ENCODE data around the gene MYADML2. TPM values are rescaled to one million over a fixed set of nuclear protein-coding genes. Genes with fewer than 3 reads are reported as not detected.

The MYADML2 gene
- total and polyA plus RNA-seq, 10 of the 15 experiments (the other 5 are each of a cell fraction or from before 2014, with no cell fraction given): not detected

DNA sequence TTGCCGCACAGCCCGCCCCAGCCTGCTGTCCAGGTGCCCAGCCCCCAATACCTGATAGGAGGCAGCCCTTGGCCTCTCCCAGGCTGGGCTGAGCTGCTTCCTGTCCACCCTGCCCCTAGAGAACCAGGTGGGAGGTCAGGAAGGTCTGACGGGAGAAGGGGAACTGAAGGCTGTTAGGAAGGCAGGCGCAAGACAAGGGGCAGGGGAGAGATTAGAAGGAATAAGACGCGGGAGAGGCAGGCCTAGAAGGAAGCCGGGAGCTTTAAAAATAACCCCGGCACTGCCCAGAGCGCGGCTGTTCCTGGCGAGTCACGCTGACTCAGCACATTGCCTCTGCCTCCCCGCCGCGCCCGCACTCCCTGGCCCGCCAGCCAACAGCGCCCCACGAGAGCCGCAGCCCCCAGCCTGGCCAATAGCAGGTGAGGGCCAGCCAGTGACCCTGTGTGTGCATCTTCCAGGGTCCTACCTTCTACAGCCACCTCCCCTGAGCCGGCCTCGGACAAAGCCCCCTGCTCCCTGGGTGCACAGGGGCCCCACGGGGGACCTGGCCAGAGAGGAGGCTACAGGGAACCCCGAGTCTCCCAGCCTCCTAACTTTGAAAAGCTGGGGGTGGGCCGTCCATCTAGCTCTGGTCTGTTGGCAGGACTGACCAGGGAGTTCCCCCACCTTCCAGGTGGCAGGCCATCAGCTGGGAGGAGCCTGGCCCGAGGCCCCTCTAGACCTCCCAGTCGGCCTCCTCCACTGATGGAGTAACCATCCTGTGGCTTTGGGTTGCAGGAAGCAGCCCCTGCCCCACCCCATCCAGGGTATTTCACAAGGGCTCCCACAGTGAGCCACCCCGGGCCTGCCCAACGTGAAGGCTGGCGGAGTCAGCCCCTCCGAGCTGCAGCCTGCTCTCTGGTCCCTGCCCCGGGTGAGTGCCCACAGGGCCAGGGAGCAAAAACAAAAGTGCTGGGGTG, 23.5 kb downstream of the MYADML2 start:
- peaks cover 3 to 8% of the 10 kb centered on the region in 2 experiments; a peak in 3 of 4 replicates for H3K36me3 ChIP-seq (ENCODE audit: control insufficient read depth in 2 of 2, insufficient read depth in 2 of 2, low read length in 1 of 2)
- DNase-seq (ENCODE audit: low read depth, low spot score) (no peak), FAIRE-seq (no peak), ATAC-seq (no peak)
- ChIA-PET SMC1A (ENCODE audit: uncharacterized antibody, unreplicated experiment) (no interaction called here), POLR2A (interaction anchor here (0.7 to 1.6 kb wide), 3 partner anchors 13 to 44 kb away, joined by 3 read pairs; no protein-coding TSS in a partner anchor), RAD21 (ENCODE audit: unreplicated experiment) (interaction anchor here (0.9 kb wide), 1 partner anchor 97 kb away, joined by 3 read pairs; no protein-coding TSS in a partner anchor), CTCF (interaction anchor here (0.7 to 1.9 kb wide), 5 partner anchors 11 to 99 kb away, joined by 3 to 5 read pairs (median 4); partner anchors contain the start of genes CENPX and LRRC45)
- TF ChIP-seq BACH1 (IDR thresholded peaks at IDR 0.05; ENCODE audit: borderline replicate concordance) (peak; percentile 89), SMAD1 (IDR thresholded peaks at IDR 0.05; ENCODE audit: low read depth, partially characterized antibody) (no peak)
- in situ Hi-C loops (cut with MboI): no loop called here
- peak overlapping the region; percentile 83 for H3K4me2 ChIP-seq (ENCODE audit: control insufficient read depth, insufficient read depth)
- intact Hi-C loops (cut with micrococcal nuclease; ENCODE audit: unreplicated experiment): no loop called here
- no peak overlapping the region for H2AFZ ChIP-seq (ENCODE audit: control insufficient read depth, low read depth, low read length)
- 59% methylated on average over 30 of the region's 32 CpGs for WGBS (ENCODE audit: insufficient coverage, insufficient replicate concordance, low lambda C conversion rate, missing lambda C conversion rate)
- peak overlapping the region; percentile 73 for H3K27ac ChIP-seq (ENCODE audit: control insufficient read depth, insufficient read depth)
- peak overlapping the region; percentile 60 for H3K9ac ChIP-seq (ENCODE audit: control insufficient read depth, insufficient read depth, low read length)
- H3K4me3 ChIP-seq: peak overlapping the region; percentile 63
- H3K79me2 ChIP-seq (ENCODE audit: control insufficient read depth, insufficient read depth, low read length): peaks cover 39% of the 10 kb centered on the region
- no peaks in the 10 kb centered on the region for H3K27me3 ChIP-seq (replicated peaks in 1 of 2; ENCODE audit: control insufficient read depth in 2 of 2, insufficient read depth in 2 of 2, low read length in 1 of 2)
- H3K4me1 ChIP-seq (ENCODE audit: control insufficient read depth, insufficient read depth, low read length): peaks cover 13% of the 10 kb centered on the region
- H4K20me1 ChIP-seq (ENCODE audit: control insufficient read depth, insufficient read depth): no peaks in the 10 kb centered on the region; the same call in 1 of the 2 replicates
- BruUV-seq (replicated peaks): no TSS peak
- no peaks in the 10 kb centered on the region for H3K9me3 ChIP-seq (replicated peaks; ENCODE audit: control insufficient read depth, insufficient read depth, low read length)

DNA sequence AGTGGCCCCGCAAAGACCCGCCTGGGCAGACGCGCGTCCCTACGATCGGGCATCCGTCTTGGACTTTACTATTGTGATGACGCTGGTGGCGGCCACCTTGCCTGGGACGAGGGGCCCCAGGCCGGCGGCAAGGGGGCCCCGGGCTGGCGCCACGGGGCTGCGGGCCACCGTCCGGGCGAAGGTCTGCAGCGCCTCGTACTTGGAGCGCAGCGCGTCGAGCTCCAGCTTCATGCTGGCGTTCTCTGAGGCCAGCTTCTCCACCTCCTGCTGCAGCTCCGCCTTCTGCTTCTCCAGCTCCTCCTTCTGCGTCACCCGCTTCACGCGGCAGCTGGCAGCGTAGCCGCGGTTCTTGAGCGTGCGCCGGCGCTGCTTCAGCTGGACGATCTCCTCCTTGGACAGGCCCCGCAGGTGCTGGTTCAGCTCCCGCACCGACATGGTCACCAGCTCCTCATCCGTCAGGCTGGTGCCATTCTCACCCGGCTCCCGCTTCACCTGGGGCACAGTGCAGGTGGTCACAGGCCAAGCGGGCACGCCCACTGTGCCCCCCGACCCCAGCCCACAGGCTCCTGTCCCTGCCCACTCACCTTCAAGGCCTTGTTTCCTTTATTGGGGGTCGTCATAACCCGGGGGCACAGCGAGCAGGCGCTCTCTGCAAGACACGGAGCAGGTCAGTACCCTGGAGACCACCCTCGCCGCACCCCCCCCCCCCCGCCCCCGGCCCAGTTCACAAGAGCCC, 24.3 kb downstream of the MYADML2 start:
- H3K9me3 ChIP-seq (replicated peaks; ENCODE audit: control insufficient read depth, insufficient read depth, low read length): no peaks in the 10 kb centered on the region
- POLR2A ChIA-PET: interaction anchor here (1.0 to 1.6 kb wide), 2 partner anchors 12 to 31 kb away, joined by 3 read pairs; no protein-coding TSS in a partner anchor
- no peak overlapping the region for H3K27ac ChIP-seq (ENCODE audit: control insufficient read depth, insufficient read depth)
- SMC1A ChIA-PET (ENCODE audit: uncharacterized antibody, unreplicated experiment): no interaction called here
- FAIRE-seq: no peak
- no TSS peak for BruUV-seq (replicated peaks)
- peaks cover 13% of the 10 kb centered on the region for H3K4me1 ChIP-seq (ENCODE audit: control insufficient read depth, insufficient read depth, low read length)
- peaks cover 41% of the 10 kb centered on the region for H3K79me2 ChIP-seq (ENCODE audit: control insufficient read depth, insufficient read depth, low read length)
- H4K20me1 ChIP-seq (ENCODE audit: control insufficient read depth, insufficient read depth): no peaks in the 10 kb centered on the region; the same call in 1 of the 2 replicates
- DNase-seq (ENCODE audit: low read depth, low spot score): no peak
- 99% methylated on average over 31 of the region's 58 CpGs for WGBS (ENCODE audit: insufficient coverage, insufficient replicate concordance, low lambda C conversion rate, missing lambda C conversion rate)
- RAD21 ChIA-PET (ENCODE audit: unreplicated experiment): interaction anchor here (0.9 kb wide), 1 partner anchor 98 kb away, joined by 3 read pairs; no protein-coding TSS in a partner anchor
- no peak overlapping the region for H3K4me3 ChIP-seq
- CTCF ChIA-PET: interaction anchor here (1.9 kb wide), 1 partner anchor 100 kb away, joined by 4 read pairs; the partner anchor contains the start of genes CENPX and LRRC45
- TF ChIP-seq TBL1XR1 (IDR thresholded peaks at IDR 0.05; ENCODE audit: low read depth, low read length) (no peak), POLR2A (IDR thresholded peaks at IDR 0.05; ENCODE audit: low read depth, low read length) (0 out of 2 replicates have a peak, but pooled peaks have one; percentile 8), EED (IDR thresholded peaks at IDR 0.05; ENCODE audit: low read depth) (no peak), SMAD5 (IDR thresholded peaks at IDR 0.05; ENCODE audit: low read depth) (no peak)
- in situ Hi-C loops (cut with MboI): no loop called here
- no peaks in the 10 kb centered on the region for H3K27me3 ChIP-seq (replicated peaks in 1 of 2; ENCODE audit: control insufficient read depth in 2 of 2, insufficient read depth in 2 of 2, low read length in 1 of 2)
- H3K36me3 ChIP-seq (ENCODE audit: control insufficient read depth in 2 of 2, insufficient read depth in 2 of 2, low read length in 1 of 2): peaks cover 3 to 8% of the 10 kb centered on the region in 2 experiments; a peak in 3 of 4 replicates
- H3K4me2 ChIP-seq (ENCODE audit: control insufficient read depth, insufficient read depth): no peak overlapping the region
- ATAC-seq: no peak
- H2AFZ ChIP-seq (ENCODE audit: control insufficient read depth, low read depth, low read length): no peak overlapping the region
- no peak overlapping the region; the same call in 1 of the 2 replicates for H3K9ac ChIP-seq (ENCODE audit: control insufficient read depth, insufficient read depth, low read length)
- intact Hi-C loops (cut with micrococcal nuclease; ENCODE audit: unreplicated experiment): no loop called here

Data from GM12878 (cell line).